ENCODE results near the gene PCDHGB3. TPM values are rescaled to one million over a fixed set of nuclear protein-coding genes. Genes with fewer than 3 reads are reported as not detected.

Gene PCDHGB3
- total RNA-seq, result 1 to 10 TPM in 3 of 4 donors, under 1 TPM in 1; 0.92 to 2.0 (median 1.2) TPM
- under 1 TPM; 0.17 to 0.44 (median 0.35) TPM for polyA plus RNA-seq
- long read RNA-seq, donor 1, result 0 reads
- long read RNA-seq, donor 2, result 0 reads

DNA sequence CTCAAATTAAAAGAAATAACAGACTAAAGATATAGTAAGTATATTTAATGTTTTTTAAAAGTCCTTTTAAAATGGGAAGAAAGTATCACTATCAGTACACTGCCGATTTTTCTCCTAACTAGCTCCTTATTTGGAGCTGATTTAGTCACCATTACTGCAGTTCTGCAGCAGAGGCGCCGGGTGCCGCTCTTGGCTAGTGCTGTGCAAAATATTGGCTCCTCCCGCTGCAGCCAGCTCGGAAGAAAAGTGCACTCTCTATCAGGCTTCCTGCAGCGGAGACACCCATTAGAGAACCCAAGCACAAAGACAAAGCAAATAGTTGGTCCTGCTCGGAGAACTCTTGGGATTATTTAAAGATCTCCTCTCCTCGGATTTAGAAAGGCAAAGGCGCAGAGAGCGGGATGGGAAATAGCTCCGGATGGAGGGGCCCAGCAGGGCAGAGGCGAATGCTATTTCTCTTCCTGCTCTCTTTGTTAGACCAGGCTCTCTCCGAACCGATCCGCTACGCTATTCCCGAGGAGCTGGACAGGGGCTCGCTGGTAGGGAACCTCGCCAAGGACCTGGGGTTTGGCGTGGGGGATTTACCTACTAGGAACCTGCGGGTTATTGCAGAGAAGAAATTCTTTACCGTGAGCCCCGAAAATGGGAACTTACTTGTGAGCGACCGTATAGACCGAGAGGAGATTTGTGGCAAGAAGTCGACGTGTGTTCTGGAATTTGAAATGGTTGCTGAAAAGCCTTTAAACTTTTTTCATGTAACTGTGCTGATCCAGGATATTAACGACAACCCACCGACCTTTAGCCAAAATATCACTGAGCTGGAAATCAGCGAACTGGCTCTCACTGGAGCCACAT, at the start of gene PCDHGB3:
PCDHGB3 (plus strand) TSS at position 249 of the 855 bp plus-strand sequence; CDS start at position 402, 153 bp downstream.
- DNase-seq (peak in 1 of 2 donors; percentile 69), ATAC-seq (peak; percentile 64 to 89 (median 82))
- H3K4me1 ChIP-seq, result no peaks in the 10 kb centered on the region
- no peak within 1 kb of the TSS for H3K27ac ChIP-seq
- H3K27me3 ChIP-seq (ENCODE audit: insufficient read depth in 3 of 3, low read length in 2 of 3), result peaks cover 0 to 67% (median 22%) of the 10 kb centered on the region in 3 donors
- no peaks in the 10 kb centered on the region for H3K36me3 ChIP-seq (ENCODE audit: insufficient read depth in 1 of 2, low read depth in 1 of 2)
- peaks cover 11% of the 10 kb centered on the region for H3K9me3 ChIP-seq
- intact Hi-C loops (cut with DNase I), result loop anchor here in 1 of 2 donors (2.0 kb wide), 1 partner anchor 21 kb away; no protein-coding TSS in a partner anchor
- peak within 1 kb of the TSS; percentile 51 for H3K4me3 ChIP-seq
- TF ChIP-seq, protein P1, sequence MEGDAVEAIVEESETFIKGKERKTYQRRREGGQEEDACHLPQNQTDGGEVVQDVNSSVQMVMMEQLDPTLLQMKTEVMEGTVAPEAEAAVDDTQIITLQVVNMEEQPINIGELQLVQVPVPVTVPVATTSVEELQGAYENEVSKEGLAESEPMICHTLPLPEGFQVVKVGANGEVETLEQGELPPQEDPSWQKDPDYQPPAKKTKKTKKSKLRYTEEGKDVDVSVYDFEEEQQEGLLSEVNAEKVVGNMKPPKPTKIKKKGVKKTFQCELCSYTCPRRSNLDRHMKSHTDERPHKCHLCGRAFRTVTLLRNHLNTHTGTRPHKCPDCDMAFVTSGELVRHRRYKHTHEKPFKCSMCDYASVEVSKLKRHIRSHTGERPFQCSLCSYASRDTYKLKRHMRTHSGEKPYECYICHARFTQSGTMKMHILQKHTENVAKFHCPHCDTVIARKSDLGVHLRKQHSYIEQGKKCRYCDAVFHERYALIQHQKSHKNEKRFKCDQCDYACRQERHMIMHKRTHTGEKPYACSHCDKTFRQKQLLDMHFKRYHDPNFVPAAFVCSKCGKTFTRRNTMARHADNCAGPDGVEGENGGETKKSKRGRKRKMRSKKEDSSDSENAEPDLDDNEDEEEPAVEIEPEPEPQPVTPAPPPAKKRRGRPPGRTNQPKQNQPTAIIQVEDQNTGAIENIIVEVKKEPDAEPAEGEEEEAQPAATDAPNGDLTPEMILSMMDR (IDR thresholded peaks at IDR 0.05), result peak; percentile 39
- 21 to 25% (median 23%) methylated on average over 32 of the region's 32 CpGs for WGBS, 3 donors

GRCh38 chr5:141322261-141322660, 47.8 kb upstream of the PCDHGB3 start:
- Histone ChIP-seq H3K4me3 (no peak overlapping the region), H3K9me3 (peaks cover 32% of the 10 kb centered on the region), H3K27ac (no peak overlapping the region), H3K27me3 (ENCODE audit: insufficient read depth in 3 of 3, low read length in 2 of 3) (no peaks in the 10 kb centered on the region), H3K4me1 (peaks cover 17% of the 10 kb centered on the region), H3K36me3 (ENCODE audit: insufficient read depth in 1 of 2, low read depth in 1 of 2) (peaks cover 7 to 17% of the 10 kb centered on the region in 2 donors)
- ATAC-seq (no peak), DNase-seq (no peak)
- intact Hi-C loops (cut with DNase I), result loop anchor here in 1 of 2 donors (5.0 to 10.0 kb wide), 2 partner anchors 197 to 235 kb away; partner anchors contain the start of gene PCDHB4
- TF ChIP-seq, protein P1 (IDR thresholded peaks at IDR 0.05), result no peak
- 94 to 95% (median 94%) methylated on average over 3 of the region's 3 CpGs for WGBS, 3 donors

DNA sequence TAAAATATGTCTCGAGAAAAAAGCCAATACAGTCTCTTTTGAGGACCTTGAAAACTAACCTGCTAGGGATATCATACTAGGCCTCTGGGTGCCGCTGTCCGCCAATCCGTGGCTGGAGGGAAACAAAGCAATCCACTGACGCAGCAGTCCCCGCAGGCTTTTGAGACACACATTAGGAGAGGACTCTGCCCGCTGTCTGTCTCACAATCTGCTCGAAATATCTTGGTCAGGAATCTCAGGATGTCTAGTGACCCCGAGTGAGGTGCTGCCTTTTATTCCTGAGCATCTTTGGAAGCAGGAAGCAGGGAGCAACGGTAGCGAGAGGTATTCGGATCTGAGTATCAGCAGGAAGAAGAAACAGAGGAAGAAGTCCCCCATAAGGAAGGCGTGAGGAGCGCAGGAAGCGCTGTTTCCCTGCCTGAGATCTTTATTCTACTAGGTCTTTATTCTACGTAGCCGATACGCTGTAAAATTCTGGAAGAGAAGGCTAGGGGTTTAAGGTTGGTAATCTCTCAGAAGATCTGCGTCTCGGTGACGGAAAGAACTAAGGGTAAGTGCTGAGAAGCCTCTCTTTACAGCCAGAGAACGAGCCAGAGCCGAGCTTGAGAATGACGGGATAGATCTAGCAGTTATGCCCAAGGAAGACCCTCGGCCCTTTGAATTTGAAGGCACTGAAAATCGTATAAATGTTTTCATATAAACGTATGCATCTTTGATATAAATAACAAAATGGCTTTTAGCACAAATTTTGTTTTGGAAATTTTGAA, 43.8 kb upstream of the PCDHGB3 start:
- H3K27me3 ChIP-seq (ENCODE audit: insufficient read depth in 3 of 3, low read length in 2 of 3), result no peaks in the 10 kb centered on the region
- H3K36me3 ChIP-seq (ENCODE audit: insufficient read depth in 1 of 2, low read depth in 1 of 2), result no peaks in the 10 kb centered on the region
- ATAC-seq (peak; percentile 89 to 97 (median 94)), DNase-seq (peak; percentile 74 to 83)
- TF ChIP-seq, protein P1 (IDR thresholded peaks at IDR 0.05), result peak; percentile 58
- peaks cover 4% of the 10 kb centered on the region for H3K4me1 ChIP-seq
- intact Hi-C loops (cut with DNase I), result loop anchor here in 1 of 2 donors (10.0 kb wide), 1 partner anchor 201 kb away; the partner anchor contains the start of gene PCDHB4
- H3K27ac ChIP-seq, result peak overlapping the region; percentile 85
- peaks cover 10% of the 10 kb centered on the region for H3K9me3 ChIP-seq
- 5 to 10% (median 9%) methylated on average over 27 of the region's 27 CpGs for WGBS, 3 donors
- H3K4me3 ChIP-seq, result peak overlapping the region; percentile 70

GRCh38 chr5:141328231-141328630, 41.8 kb upstream of the PCDHGB3 start:
- no peak overlapping the region for H3K27ac ChIP-seq
- H3K4me3 ChIP-seq, result no peak overlapping the region
- no peaks in the 10 kb centered on the region for H3K4me1 ChIP-seq
- ATAC-seq, result peak in 2 of 4 donors; percentile 26 to 36
- TF ChIP-seq, protein P1 (IDR thresholded peaks at IDR 0.05), result no peak
- intact Hi-C loops (cut with DNase I), result loop anchor here in 1 of 2 donors (10.0 kb wide), 1 partner anchor 203 kb away; the partner anchor contains the start of gene PCDHB4
- H3K27me3 ChIP-seq (ENCODE audit: insufficient read depth in 3 of 3, low read length in 2 of 3), result peaks cover 0 to 6% (median 5%) of the 10 kb centered on the region in 3 donors
- no peaks in the 10 kb centered on the region for H3K36me3 ChIP-seq (ENCODE audit: insufficient read depth in 1 of 2, low read depth in 1 of 2)
- peaks cover 4% of the 10 kb centered on the region for H3K9me3 ChIP-seq
- no peak for DNase-seq
- WGBS, 3 donors, result 82 to 83% (median 83%) methylated on average over 8 of the region's 8 CpGs

Data from psoas muscle (tissue), 8 donors.